HG02938 (cell line): ENCODE measurements around the gene WDR44.
"Not testable (repeated sequence)": the region's sequence is repeated elsewhere in the genome, so short reads cannot be mapped to it uniquely, and the experiment has no call there.

Source experiments
- ATAC-seq: cut with Tn5 transposase; IDR thresholded peaks from one replicate; pipeline ENCODE4 v1.9.1; 2021; ENCODE audit warnings: mild to moderate bottlenecking, moderate library complexity; ENCODE audit not compliant: unreplicated experiment

The WDR44 gene

DNA sequence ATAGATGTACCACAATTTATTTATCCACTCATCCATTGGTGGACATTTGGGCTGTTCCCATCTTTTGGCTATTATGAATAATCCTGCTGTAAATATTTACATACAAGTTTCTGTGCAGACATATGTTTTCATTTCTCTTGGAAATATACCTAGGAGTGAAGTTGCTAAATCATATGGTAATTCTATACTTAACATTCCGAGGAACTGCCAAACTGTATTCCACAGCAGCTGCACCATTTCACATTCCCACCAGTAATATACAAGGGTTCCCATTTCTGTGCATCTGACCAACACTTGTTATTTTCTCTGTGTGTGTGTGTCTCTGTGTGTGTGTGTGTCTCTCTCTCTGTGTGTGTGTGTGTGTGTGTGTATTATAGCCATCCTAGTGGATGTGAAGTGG is 134.3 kb downstream of the WDR44 start:
- no peak for ATAC-seq

DNA sequence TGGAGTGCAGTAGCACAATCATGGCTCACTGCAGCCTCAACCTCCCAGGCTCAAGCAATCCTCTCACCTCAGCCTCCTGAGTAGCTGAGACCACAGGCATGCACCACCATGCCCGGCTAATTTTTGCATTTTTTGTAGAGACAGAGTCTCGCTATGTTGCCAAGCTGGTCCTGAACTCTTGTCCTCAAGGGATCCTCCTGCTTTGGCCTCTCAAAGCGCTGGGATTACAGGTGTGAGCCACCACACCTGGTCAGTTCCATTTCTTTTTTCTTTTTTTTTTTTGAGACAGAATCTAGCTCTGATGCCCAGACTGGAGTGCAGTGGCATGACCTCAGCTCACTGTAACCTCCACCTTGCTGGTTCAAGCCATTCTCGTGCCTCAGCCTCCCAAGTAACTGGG is 136.5 kb downstream of the WDR44 start:
- ATAC-seq, result not testable (repeated sequence)

DNA sequence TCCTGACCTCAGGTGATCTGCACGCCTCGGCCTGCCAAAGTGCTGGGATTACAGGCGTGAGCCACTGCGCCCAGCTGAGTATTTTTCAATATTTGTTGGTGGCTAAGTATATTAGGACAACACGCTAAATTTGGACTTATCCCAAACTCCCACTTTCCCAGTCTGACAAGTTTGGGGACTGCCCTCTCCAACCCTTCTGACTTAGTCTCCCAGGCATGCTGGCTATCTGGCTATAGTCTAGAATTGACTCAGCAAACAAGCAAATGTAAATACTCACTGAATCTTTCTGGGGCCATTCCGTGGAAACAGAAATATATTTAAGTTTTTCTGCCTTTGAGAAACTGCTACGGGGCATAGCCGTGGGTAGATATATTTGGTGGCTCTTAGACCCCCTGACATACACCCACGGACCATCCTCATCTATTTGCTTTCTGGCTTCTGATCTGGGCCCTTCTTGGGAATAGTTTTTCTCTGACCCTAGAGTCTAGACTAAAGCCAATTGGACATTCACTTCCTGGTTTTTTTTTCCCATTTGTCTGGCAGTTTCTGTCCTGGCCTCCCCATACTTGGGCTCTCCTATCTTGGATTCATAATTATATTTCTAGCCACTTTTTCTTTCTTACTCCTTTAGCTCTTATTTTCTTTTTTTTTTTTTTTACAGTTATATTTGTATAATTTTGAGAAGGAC is 138.5 kb downstream of the WDR44 start:
- ATAC-seq, result no peak

DNA sequence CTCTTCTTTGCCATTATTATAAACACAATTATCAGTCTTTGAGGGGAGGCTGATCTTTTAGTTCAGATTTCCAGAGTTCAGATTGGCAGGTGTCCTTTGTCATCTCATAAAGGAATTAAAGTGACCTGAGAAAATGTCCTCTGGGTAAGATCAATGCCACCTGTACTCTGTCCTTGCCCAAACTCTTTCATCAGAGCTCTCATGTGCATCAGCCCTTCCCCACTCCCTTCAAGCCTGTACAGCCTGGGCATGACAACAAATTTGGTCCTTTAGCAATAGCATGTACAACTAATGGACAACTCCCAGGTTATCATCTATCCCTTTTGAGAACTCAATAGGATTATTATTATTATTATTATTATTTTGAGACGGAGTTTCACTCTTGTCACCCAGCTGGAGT is 140.8 kb downstream of the WDR44 start:
- not testable (repeated sequence) for ATAC-seq

DNA sequence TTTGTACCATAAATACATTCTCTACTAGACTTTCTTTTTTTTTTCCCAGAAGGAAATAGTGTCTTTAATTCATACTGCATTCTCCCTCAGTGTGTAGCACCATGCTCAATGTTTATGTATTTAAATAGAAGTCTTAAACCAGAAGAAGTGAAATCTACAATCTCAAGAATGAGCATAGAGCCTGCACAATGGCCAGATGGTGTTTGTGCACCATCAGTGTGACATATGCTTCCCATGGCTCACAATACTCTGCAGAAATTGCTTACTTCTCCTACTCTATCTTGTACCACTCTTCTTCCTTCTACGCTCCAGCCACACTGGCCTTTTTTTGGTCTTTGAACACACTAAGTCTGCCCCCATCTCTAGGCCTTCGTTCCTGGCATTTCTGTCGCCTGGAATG is 147.1 kb downstream of the WDR44 start:
- no peak for ATAC-seq

DNA sequence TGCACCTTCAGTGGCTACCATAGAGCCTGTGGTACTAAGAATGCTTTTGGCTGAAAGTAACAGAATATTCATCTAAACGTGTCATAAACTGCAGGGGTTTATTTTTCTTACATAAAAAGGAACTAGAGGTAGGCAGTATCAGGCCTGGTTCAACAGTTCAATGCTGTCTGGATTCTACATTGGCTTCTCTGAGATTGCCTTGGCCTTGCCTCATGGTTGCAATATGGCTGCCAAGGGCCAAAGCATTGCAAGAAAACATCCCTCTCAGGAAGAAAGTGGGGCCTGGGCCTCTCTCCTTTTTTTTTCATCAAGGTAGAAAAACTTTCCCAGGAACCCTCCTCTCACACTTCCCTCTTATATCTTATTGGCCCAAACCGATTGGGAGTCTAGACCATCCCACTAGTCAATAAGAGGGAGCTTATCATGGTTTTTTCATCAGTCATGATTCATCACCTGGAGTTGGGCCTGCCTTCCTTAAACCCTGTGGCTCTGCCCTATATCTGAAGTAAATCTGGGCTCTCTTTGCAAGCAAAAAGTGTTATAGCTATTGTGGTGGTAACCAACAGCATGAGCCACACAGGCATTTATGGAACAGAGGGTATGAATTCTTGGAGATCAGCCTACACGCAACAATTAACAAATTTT is 147.9 kb downstream of the WDR44 start:
- no peak for ATAC-seq

DNA sequence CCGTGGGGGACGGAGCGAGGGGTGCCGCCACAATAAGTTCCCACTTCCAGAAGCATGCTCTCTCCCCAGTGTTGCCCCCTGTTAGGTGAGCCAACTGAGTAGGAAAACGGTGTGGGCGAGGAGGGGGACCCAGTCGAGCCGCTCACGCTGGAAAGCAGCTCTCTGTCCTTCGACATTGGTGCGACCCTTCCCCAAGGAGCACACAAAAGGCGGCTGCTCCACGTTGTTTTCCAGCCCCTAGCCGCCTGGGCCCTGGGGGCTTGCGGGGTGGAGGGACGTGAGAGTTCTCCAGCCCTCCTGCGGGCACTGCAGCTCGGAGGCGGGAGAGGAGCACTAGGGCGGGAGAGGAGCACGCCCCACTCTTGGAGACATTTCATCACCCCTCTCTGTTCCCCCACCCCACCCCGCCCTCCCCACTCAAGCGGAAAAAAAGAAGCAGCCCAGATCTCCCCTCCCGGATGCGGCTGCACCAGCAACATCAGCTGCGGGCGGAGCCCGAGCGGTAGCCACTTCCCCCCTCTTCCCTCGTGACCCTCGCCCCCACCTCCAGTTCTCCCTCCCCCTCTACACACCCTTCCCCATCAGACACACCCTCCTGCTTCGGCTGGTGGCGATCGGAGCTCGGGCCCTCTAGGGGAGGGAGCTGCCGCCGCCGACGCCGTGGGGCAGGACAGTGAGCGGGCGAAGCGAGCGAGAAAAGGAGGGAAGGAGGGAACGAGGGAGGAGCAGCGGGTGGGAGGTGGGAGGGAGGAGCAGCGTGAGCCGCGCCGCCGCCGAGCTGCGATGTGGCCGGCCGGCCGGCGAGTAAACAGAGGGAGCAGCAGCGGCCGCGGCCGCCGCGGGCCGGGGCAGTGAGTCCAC is 149.4 kb downstream of the WDR44 start, which contains the start of gene DOCK11:
Gene DOCK11 (plus strand): TSS at position 755 of the 861 bp plus-strand sequence. CDS start 157 bp downstream, outside the sequence.
- peak; percentile 54 for ATAC-seq

DNA sequence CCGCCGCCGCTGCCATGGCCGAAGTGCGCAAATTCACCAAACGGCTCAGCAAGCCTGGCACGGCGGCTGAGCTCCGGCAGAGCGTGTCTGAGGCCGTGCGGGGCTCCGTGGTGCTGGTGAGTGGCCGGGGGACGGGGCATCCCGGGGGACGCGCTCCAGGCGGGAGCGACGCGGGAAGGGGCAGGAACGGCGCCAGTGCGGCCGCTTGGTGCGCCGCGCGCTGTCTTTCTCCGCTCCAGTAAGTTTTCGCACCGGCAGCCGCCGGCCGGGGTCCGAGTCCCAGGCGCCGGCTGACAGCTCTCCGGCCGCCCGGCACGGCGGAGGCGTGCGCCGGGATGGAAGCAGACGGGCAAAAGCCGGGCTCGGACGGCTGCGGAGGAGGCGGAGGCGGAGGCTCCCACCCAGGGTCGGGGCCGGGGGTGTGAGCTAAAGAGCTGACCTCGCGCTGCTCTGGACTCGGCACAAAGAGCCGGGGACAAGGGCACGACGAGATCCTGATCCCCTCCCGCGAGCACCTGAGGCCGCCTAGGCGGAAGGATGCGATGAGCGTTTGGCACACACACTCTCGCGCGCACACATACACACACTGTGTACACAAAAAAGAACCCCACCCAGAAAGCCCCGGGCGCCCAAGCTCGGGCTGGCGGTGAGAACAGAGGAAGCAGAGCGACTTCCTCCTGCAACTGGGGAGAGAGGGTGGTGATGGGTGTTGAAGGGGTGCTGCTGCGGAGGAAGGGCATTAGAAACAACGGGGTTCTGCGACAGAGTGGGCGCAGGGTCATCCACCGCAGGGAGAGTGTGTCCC is 150.3 kb downstream of the WDR44 start:
- ATAC-seq, result peak; percentile 65

DNA sequence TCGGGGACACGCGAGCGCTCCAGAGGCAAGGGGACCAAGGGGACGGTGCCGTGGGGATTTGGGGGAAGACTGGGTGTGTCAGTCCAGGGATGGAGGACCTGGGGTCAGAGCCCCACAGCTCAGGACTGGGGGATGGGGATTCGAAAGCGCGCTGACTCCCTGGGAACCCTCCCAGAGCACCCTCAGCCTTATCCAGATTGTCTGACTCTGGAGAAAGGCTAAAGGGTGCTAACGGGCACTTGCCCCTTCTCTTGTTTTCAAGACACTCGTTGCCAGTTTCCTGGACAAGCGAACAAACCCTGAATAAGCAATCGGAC is 150.8 kb downstream of the WDR44 start:
- ATAC-seq, result peak; percentile 1

DNA sequence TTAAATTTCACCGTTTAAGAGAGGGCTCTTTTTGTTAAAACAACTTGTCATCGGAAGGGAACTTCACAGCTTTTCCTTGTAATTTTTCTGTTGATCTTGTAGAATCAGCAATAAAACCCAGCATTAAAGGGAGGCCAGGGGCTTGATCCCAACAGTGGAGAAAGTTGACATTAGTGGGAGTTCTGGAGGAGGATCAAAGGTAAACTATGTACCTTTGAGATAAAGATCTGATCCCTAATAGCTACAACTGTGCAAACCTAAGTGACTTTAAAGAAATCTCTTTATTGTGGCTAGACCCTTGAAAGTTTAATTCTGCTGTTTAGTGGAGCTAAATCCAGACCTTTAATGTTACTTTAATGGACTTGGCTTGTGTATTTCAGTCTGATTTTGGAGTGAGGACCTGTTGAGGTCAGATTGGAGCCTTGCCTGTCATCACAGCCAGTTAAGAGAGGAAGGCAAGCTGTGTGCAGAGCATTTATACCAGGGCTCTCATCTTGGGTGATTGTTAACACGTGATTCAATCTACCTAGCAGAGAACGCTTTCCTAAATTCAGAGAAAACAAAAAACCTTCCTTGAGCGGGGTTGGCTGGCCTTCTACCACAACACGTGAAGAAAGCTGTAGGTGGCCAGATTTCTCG is 151.4 kb downstream of the WDR44 start:
- ATAC-seq, result no peak

DNA sequence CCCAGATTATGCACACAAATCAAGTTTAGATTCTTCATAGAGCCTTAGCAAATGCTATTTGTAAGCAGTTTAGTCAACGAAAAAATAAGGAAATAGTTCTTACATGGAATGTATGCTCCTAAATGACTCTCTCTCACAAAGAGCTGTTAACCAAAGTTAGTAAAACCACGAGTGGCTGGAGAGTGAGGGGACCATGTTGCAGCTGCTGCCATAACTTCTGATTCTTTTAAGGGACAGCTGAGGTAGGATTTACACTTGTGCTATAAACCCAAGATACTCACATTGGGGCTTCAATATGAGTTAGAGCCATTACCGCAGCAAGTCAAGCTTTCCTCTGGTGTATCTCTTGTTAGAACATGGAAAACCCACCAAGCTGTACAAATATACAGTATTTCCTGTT is 152.4 kb downstream of the WDR44 start:
- ATAC-seq, result no peak

DNA sequence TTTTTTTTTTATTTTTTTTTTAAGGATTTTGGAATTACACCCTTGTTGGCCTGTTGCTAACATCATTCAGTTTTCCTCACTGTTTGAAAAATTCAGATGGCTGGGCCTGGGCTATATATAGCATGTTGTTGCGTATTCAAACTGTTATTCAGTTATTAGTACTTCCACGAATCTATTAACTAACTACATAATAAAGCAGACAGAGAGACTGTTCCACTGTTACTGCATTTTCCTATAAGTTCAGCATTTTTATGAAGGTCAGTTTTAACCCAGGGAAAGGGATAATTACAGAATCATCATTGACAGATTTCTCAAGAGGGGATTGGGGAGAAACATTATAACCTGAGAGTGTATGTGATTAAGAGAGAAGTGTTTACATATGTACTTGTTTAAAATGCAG is 152.8 kb downstream of the WDR44 start:
- no peak for ATAC-seq

DNA sequence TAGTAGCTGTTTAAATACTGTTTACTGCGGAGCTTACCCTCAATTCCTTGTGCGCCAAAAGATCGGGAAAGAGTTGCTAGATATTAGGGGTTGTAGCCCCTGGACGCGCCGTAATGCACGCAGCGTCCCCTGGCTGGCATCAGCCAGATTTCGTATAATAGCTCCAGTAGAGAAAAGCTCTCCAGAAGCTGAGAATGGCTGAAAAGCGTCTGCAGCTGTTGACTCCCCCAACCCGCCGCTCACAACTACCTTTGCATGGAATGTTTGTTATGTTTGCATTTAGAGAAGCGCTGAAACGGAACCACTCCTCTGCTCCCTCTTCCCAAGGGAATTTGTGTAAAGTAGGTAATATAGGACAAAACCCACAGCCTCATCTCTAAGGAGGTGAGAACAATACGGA is 153.4 kb downstream of the WDR44 start:
- no peak for ATAC-seq
